IgD-negative memory B cell (primary cell): Measurements from ENCODE around the gene SLC22A17. TPM values are rescaled to one million over a fixed set of nuclear protein-coding genes. Genes with fewer than 3 reads are reported as not detected.
"Not testable (repeated sequence)": the region's sequence is repeated elsewhere in the genome, so short reads cannot be mapped to it uniquely, and the experiment has no call there.

Experiments used
- H3K27ac Mint-ChIP-seq, 3 donors: one replicate each; pipeline ENCODE4 v1.8.0; 2020 to 2022; ENCODE audit warnings: mild to moderate bottlenecking in 3 of 3, mixed read lengths in 3 of 3, moderate library complexity in 1 of 3
- H3K27me3 Mint-ChIP-seq: one replicate; pipeline ENCODE4 v1.8.0; 2021; ENCODE audit warnings: mixed read lengths
- H3K36me3 Mint-ChIP-seq: one replicate; pipeline ENCODE4 v1.8.0; 2020; ENCODE audit warnings: mild to moderate bottlenecking, mixed read lengths
- H3K4me1 Mint-ChIP-seq, 3 donors: one replicate each; pipeline ENCODE4 v1.8.0; 2020 to 2022; ENCODE audit warnings: mixed read lengths in 3 of 3, mild to moderate bottlenecking in 1 of 3
- H3K4me3 Mint-ChIP-seq, 4 donors: one replicate each; pipeline ENCODE4 v1.8.0; 2020 to 2022; ENCODE audit warnings: mild to moderate bottlenecking in 4 of 4, mixed read lengths in 4 of 4, moderate library complexity in 3 of 4
- H3K9me3 Mint-ChIP-seq, 3 donors: one replicate each; pipeline ENCODE4 v1.8.0; 2020 to 2021; ENCODE audit warnings: mixed read lengths in 3 of 3, mild to moderate bottlenecking in 1 of 3
- polyA plus RNA-seq: library from polyadenylated mRNA; unstranded; fragments of 300-500 nt; fragmentation: Illumina TruSeq; gene quantifications from one replicate; pipeline ENCODE4 v1.2.3, GENCODE V29; 2021

Gene SLC22A17
- polyA plus RNA-seq, result 0.49 TPM

GRCh38 chr14:23352506-23353432 lies at the start of gene SLC22A17:
TSS of gene SLC22A17 (minus strand) at chr14:23352887.
- Mint-ChIP-seq H3K4me3 (peak within 1 kb of the TSS; percentile 64 to 82 (median 74)), H3K9me3 (no peaks in the 10 kb centered on the region), H3K27me3 (peaks cover 48% of the 10 kb centered on the region), H3K36me3 (no peaks in the 10 kb centered on the region), H3K4me1 (peaks cover 7 to 10% (median 9%) of the 10 kb centered on the region in 3 donors), H3K27ac (no peak within 1 kb of the TSS)

GRCh38 chr14:23401291-23401690 lies 48.6 kb upstream of the SLC22A17 start:
- Mint-ChIP-seq H3K27me3 (peaks cover 26% of the 10 kb centered on the region), H3K36me3 (no peaks in the 10 kb centered on the region), H3K9me3 (peaks cover 0 to 3% (median 0%) of the 10 kb centered on the region in 3 donors), H3K27ac (no peak overlapping the region), H3K4me1 (peaks cover 0 to 4% (median 0%) of the 10 kb centered on the region in 3 donors), H3K4me3 (no peak overlapping the region)

GRCh38 chr14:23400496-23401149 lies 47.9 kb upstream of the SLC22A17 start:
- not testable (repeated sequence) for H3K4me1 Mint-ChIP-seq, H3K36me3 Mint-ChIP-seq, H3K4me3 Mint-ChIP-seq, H3K9me3 Mint-ChIP-seq, H3K27ac Mint-ChIP-seq
- H3K27me3 Mint-ChIP-seq, result peaks cover 21% of the 10 kb centered on the region

- Mint-ChIP-seq H3K27me3 (peaks cover 11% of the 10 kb centered on the region), H3K9me3 (no peaks in the 10 kb centered on the region), H3K27ac (no peak overlapping the region), H3K4me1 (peaks cover 0 to 2% (median 0%) of the 10 kb centered on the region in 3 donors), H3K36me3 (no peaks in the 10 kb centered on the region), H3K4me3 (no peak overlapping the region)
Measured at GRCh38 chr14:23399591-23399990, 46.9 kb upstream of the SLC22A17 start.

- H3K27me3 Mint-ChIP-seq, result peaks cover 11% of the 10 kb centered on the region
- peaks cover 0 to 2% (median 0%) of the 10 kb centered on the region in 3 donors for H3K4me1 Mint-ChIP-seq
- no peak overlapping the region for H3K4me3 Mint-ChIP-seq
- no peaks in the 10 kb centered on the region for H3K36me3 Mint-ChIP-seq
- H3K9me3 Mint-ChIP-seq, result no peaks in the 10 kb centered on the region
- H3K27ac Mint-ChIP-seq, result peak overlapping the region in 1 of 3 donors; percentile 27
Measured at GRCh38 chr14:23399136-23399535, 46.4 kb upstream of the SLC22A17 start.

- Mint-ChIP-seq H3K4me3 (no peak overlapping the region), H3K4me1 (peaks cover 0 to 2% (median 0%) of the 10 kb centered on the region in 3 donors), H3K27ac (peak overlapping the region in 1 of 3 donors; percentile 27), H3K36me3 (no peaks in the 10 kb centered on the region), H3K9me3 (no peaks in the 10 kb centered on the region), H3K27me3 (peaks cover 9% of the 10 kb centered on the region)
Measured at GRCh38 chr14:23398348-23398747, 45.7 kb upstream of the SLC22A17 start.

- Mint-ChIP-seq H3K36me3 (no peaks in the 10 kb centered on the region), H3K4me1 (peaks cover 0 to 2% (median 0%) of the 10 kb centered on the region in 3 donors), H3K4me3 (peak overlapping the region in 1 of 4 donors; percentile 17), H3K27me3 (peaks cover 9% of the 10 kb centered on the region), H3K27ac (no peak overlapping the region), H3K9me3 (no peaks in the 10 kb centered on the region)
Measured at GRCh38 chr14:23396781-23397407, 44.2 kb upstream of the SLC22A17 start.

- no peaks in the 10 kb centered on the region for H3K36me3 Mint-ChIP-seq
- H3K4me3 Mint-ChIP-seq, result no peak overlapping the region
- H3K4me1 Mint-ChIP-seq, result peaks cover 0 to 2% (median 0%) of the 10 kb centered on the region in 3 donors
- H3K27me3 Mint-ChIP-seq, result peaks cover 4% of the 10 kb centered on the region
- H3K27ac Mint-ChIP-seq, result no peak overlapping the region
- H3K9me3 Mint-ChIP-seq, result no peaks in the 10 kb centered on the region
Measured at GRCh38 chr14:23396126-23396525, 43.4 kb upstream of the SLC22A17 start.

GRCh38 chr14:23392613-23393012 lies 39.9 kb upstream of the SLC22A17 start:
- H3K27ac Mint-ChIP-seq, result peak overlapping the region in 1 of 3 donors; percentile 41
- H3K27me3 Mint-ChIP-seq, result peaks cover 14% of the 10 kb centered on the region
- no peaks in the 10 kb centered on the region for H3K36me3 Mint-ChIP-seq
- no peak overlapping the region for H3K4me3 Mint-ChIP-seq
- H3K4me1 Mint-ChIP-seq, result peaks cover 0 to 2% (median 0%) of the 10 kb centered on the region in 3 donors
- H3K9me3 Mint-ChIP-seq, result no peaks in the 10 kb centered on the region

- H3K4me1 Mint-ChIP-seq, H3K4me3 Mint-ChIP-seq, H3K27ac Mint-ChIP-seq, H3K9me3 Mint-ChIP-seq, H3K36me3 Mint-ChIP-seq: not testable (repeated sequence)
- H3K27me3 Mint-ChIP-seq, result peaks cover 18% of the 10 kb centered on the region
Measured at GRCh38 chr14:23389871-23390270, 37.2 kb upstream of the SLC22A17 start.

GRCh38 chr14:23389396-23389795 lies 36.7 kb upstream of the SLC22A17 start:
- Mint-ChIP-seq H3K9me3 (no peaks in the 10 kb centered on the region), H3K27me3 (peaks cover 19% of the 10 kb centered on the region), H3K4me1 (no peaks in the 10 kb centered on the region), H3K36me3 (no peaks in the 10 kb centered on the region), H3K27ac (no peak overlapping the region), H3K4me3 (no peak overlapping the region)

GRCh38 chr14:23388996-23389395 lies 36.3 kb upstream of the SLC22A17 start:
- Mint-ChIP-seq H3K4me3 (no peak overlapping the region), H3K27ac (no peak overlapping the region), H3K27me3 (peaks cover 19% of the 10 kb centered on the region), H3K4me1 (no peaks in the 10 kb centered on the region), H3K36me3 (no peaks in the 10 kb centered on the region), H3K9me3 (no peaks in the 10 kb centered on the region)

- Mint-ChIP-seq H3K27me3 (peaks cover 17% of the 10 kb centered on the region), H3K4me3 (no peak overlapping the region), H3K4me1 (no peaks in the 10 kb centered on the region), H3K9me3 (no peaks in the 10 kb centered on the region), H3K27ac (no peak overlapping the region), H3K36me3 (no peaks in the 10 kb centered on the region)
Measured at GRCh38 chr14:23387916-23388882, 35.5 kb upstream of the SLC22A17 start.

- no peak overlapping the region for H3K4me3 Mint-ChIP-seq
- H3K9me3 Mint-ChIP-seq, result no peaks in the 10 kb centered on the region
- no peaks in the 10 kb centered on the region for H3K36me3 Mint-ChIP-seq
- peaks cover 23% of the 10 kb centered on the region for H3K27me3 Mint-ChIP-seq
- no peaks in the 10 kb centered on the region for H3K4me1 Mint-ChIP-seq
- no peak overlapping the region for H3K27ac Mint-ChIP-seq
Measured at GRCh38 chr14:23386999-23387398, 34.3 kb upstream of the SLC22A17 start.
